Endometrium (tissue), 2 donors: ENCODE data around the gene RYR1.
"Not testable (repeated sequence)": the region's sequence is repeated elsewhere in the genome, so short reads cannot be mapped to it uniquely, and the experiment has no call there.

Source experiments
- FAIRE-seq: peaks from 2 replicates; lab custom pipeline; 2012; peaks lifted over from hg19 to GRCh38; lab: Jason Lieb, UNC
- donor health status: control.
- donor health status: control.

RYR1 gene

GRCh38 chr19:38427035-38427677 lies 6.3 kb upstream of the RYR1 start:
- not testable (repeated sequence) for FAIRE-seq

- FAIRE-seq, result no peak
Observed at GRCh38 chr19:38429055-38429810, 4.3 kb upstream of the RYR1 start.

GRCh38 chr19:38429811-38430156 lies 3.7 kb upstream of the RYR1 start:
- no peak for FAIRE-seq

- FAIRE-seq, result no peak
Observed at GRCh38 chr19:38430931-38431330, 2.6 kb upstream of the RYR1 start.

GRCh38 chr19:38434549-38435051 lies 1.1 kb downstream of the RYR1 start:
- FAIRE-seq, result no peak

GRCh38 chr19:38437295-38437694 lies 3.8 kb downstream of the RYR1 start:
- no peak for FAIRE-seq

GRCh38 chr19:38437917-38438316 lies 4.4 kb downstream of the RYR1 start:
- no peak for FAIRE-seq

GRCh38 chr19:38440592-38440991 lies 7.1 kb downstream of the RYR1 start:
- FAIRE-seq, result no peak

GRCh38 chr19:38441657-38442348 lies 8.3 kb downstream of the RYR1 start:
- no peak for FAIRE-seq

- FAIRE-seq, result no peak
Observed at GRCh38 chr19:38442736-38443135, 9.2 kb downstream of the RYR1 start.

- no peak for FAIRE-seq
Observed at GRCh38 chr19:38443458-38443999, 10.0 kb downstream of the RYR1 start.

GRCh38 chr19:38444026-38444425 lies 10.5 kb downstream of the RYR1 start:
- FAIRE-seq, result no peak

- no peak for FAIRE-seq
Observed at GRCh38 chr19:38445362-38445761, 11.9 kb downstream of the RYR1 start.

- no peak for FAIRE-seq
Observed at GRCh38 chr19:38448225-38448624, 14.7 kb downstream of the RYR1 start.

GRCh38 chr19:38449518-38449917 lies 16.0 kb downstream of the RYR1 start:
- FAIRE-seq, result no peak

- FAIRE-seq, result no peak
Observed at GRCh38 chr19:38451036-38451435, 17.5 kb downstream of the RYR1 start.

GRCh38 chr19:38451629-38452028 lies 18.1 kb downstream of the RYR1 start:
- FAIRE-seq, result no peak

- no peak for FAIRE-seq
Observed at GRCh38 chr19:38452430-38453366, 19.2 kb downstream of the RYR1 start.

GRCh38 chr19:38453596-38453995 lies 20.1 kb downstream of the RYR1 start:
- FAIRE-seq, result no peak

- FAIRE-seq, result no peak
Observed at GRCh38 chr19:38455031-38455430, 21.5 kb downstream of the RYR1 start.

- FAIRE-seq, result no peak
Observed at GRCh38 chr19:38457202-38457601, 23.7 kb downstream of the RYR1 start.
